ENCODE measurements around the gene ADRB1.

ADRB1 gene

DNA sequence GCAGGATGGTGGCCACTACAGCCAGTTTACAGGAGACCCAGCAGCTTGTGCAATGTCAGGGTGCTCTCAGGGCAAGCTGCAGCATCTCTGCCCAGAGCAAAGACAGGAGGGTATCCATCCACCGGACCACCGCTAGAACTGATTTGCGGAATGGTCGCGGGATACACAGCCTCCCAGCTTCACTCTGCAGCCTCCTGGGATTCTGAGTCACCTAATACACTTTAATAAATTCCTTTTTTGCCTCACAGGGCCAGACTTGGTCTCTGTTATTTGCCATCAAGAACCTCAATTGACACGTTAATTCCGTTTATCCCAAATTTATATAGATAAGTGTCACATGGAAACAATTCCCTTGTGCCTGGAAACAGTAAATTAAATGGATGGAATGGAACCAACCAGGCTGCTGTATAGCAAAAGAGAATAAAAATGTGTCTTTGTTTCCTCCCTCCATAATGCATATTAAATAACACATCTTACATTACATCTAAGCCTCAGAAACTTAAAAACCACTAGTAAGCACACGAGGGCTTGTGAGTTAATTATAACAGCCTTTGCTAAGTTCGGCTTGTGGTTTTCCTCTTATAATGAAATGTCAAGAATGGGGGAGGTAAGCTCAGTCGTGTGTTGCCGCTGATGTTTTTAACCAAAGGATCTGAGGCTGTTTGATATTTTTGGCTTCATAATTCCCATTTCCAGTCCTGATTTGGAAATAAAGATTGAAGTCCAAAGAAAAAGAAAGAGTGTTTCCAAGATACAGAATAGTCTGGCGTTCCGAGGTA lies 52.1 kb downstream of the ADRB1 start:
- DNase-seq: peak; percentile 31

Data from fibroblast of skin of abdomen (primary cell).